ENCODE measurements around the gene COL1A2. TPM values are rescaled to one million over a fixed set of nuclear protein-coding genes. Genes with fewer than 3 reads are reported as not detected.

The COL1A2 gene
- total and polyA plus RNA-seq, 2 of the 4 experiments (the other 2 are of a cell fraction): 1,211 to 4,454 TPM

GRCh38 chr7:94367949-94368348 is 26.7 kb upstream of the COL1A2 start:
- peak overlapping the region; percentile 89 for H2BK120ac ChIP-seq (ENCODE audit: low read depth, low read length)
- peaks cover 4 to 13% of the 10 kb centered on the region in 2 experiments; a peak in 3 of 4 replicates for H3K79me1 ChIP-seq (ENCODE audit: low read depth in 1 of 2, low read length in 2 of 2)
- peak overlapping the region; percentile 77 for H3K4ac ChIP-seq (ENCODE audit: low read depth, low read length)
- H2AK5ac ChIP-seq (ENCODE audit: low read depth, low read length): 0 out of 2 replicates have a peak overlapping the region, but pooled peaks have one; percentile 10
- peak overlapping the region; percentile 46; the same call in 1 of the 2 replicates for H3K9ac ChIP-seq (ENCODE audit: low read depth, low read length)
- no TSS peak for BruUV-seq (replicated peaks)
- WGBS, 2 experiments (ENCODE audit: extremely low coverage in 2 of 2, insufficient read length in 1 of 2): no CpG with 5 or more reads among the region's 2 CpGs
- H2BK20ac ChIP-seq (ENCODE audit: low read depth, low read length): peak overlapping the region; percentile 93
- TF ChIP-seq USF2 (IDR thresholded peaks at IDR 0.05; ENCODE audit: low read depth, low read length): no peak
- TF ChIP-seq NFE2L2 (IDR thresholded peaks at IDR 0.05; ENCODE audit: low read depth, low read length): no peak
- TF ChIP-seq RAD21 (IDR thresholded peaks at IDR 0.05; ENCODE audit: low read length): no peak
- TF ChIP-seq MAZ (IDR thresholded peaks at IDR 0.05; ENCODE audit: borderline replicate concordance, low read depth, low read length): no peak
- TF ChIP-seq CEBPB (IDR thresholded peaks at IDR 0.05; ENCODE audit: low read depth, low read length): no peak
- TF ChIP-seq, protein P1, sequence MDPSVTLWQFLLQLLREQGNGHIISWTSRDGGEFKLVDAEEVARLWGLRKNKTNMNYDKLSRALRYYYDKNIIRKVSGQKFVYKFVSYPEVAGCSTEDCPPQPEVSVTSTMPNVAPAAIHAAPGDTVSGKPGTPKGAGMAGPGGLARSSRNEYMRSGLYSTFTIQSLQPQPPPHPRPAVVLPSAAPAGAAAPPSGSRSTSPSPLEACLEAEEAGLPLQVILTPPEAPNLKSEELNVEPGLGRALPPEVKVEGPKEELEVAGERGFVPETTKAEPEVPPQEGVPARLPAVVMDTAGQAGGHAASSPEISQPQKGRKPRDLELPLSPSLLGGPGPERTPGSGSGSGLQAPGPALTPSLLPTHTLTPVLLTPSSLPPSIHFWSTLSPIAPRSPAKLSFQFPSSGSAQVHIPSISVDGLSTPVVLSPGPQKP (IDR thresholded peaks at IDR 0.05; ENCODE audit: borderline replicate concordance, low read depth, low read length): no peak
- no peak for TF ChIP-seq MXI1 (IDR thresholded peaks at IDR 0.05; ENCODE audit: borderline replicate concordance, low read depth, low read length)
- TF ChIP-seq CHD1 (IDR thresholded peaks at IDR 0.05; ENCODE audit: low read depth, low read length): no peak
- no peak for TF ChIP-seq BHLHE40 (IDR thresholded peaks at IDR 0.05; ENCODE audit: low read depth, low read length)
- TF ChIP-seq POLR2A (IDR thresholded peaks at IDR 0.05; ENCODE audit: low read depth, low read length): no peak
- no peak for TF ChIP-seq FOS (IDR thresholded peaks at IDR 0.05; ENCODE audit: low read depth, low read length)
- H3K36me3 ChIP-seq (ENCODE audit: control insufficient read depth, insufficient read depth, low read length): no peaks in the 10 kb centered on the region
- peaks cover 4% of the 10 kb centered on the region for H3K9me1 ChIP-seq (ENCODE audit: insufficient read depth, low read length)
- peak overlapping the region; percentile 65; the same call in 1 of the 3 replicates for H2BK15ac ChIP-seq (ENCODE audit: low read depth, low read length)
- peak overlapping the region; percentile 51 to 86 for H4K8ac ChIP-seq (ENCODE audit: low read depth in 2 of 2, low read length in 2 of 2)
- peak overlapping the region; percentile 99 for H4K5ac ChIP-seq (ENCODE audit: low read depth, low read length)
- H2AK9ac ChIP-seq (replicated peaks; ENCODE audit: low read depth, low read length, poor library complexity): no peak overlapping the region
- H2AFZ ChIP-seq (replicated peaks; ENCODE audit: low read length, poor library complexity): no peak overlapping the region
- H3K18ac ChIP-seq (ENCODE audit: low read depth, low read length): peak overlapping the region; percentile 100
- peak; percentile 65 for DNase-seq
- ChIA-PET CTCF (interaction anchor here (0.6 to 3.3 kb wide), 7 partner anchors 13 to 1235 kb away, joined by 3 to 10 read pairs (median 5); no protein-coding TSS in a partner anchor), POLR2A (ENCODE audit: unreplicated experiment) (interaction anchor here (1.0 to 3.5 kb wide), 6 partner anchors 27 to 72 kb away, joined by 3 to 25 read pairs (median 5); partner anchors contain the start of gene COL1A2)
- dilution Hi-C loops (cut with HindIII; ENCODE audit: low sequenced_read_pairs, unreplicated experiment) (no loop called here), intact Hi-C loops (cut with micrococcal nuclease) (loop anchor here (1.0 to 2.0 kb wide), 2 partner anchors 15 to 26 kb away; partner anchors contain the start of gene COL1A2), in situ Hi-C loops (cut with MboI; ENCODE audit: low sequenced_read_pairs) (no loop called here)
- peak overlapping the region; percentile 76 for H3K56ac ChIP-seq (ENCODE audit: extremely low read depth, insufficient read depth, low read length)
- no peaks in the 10 kb centered on the region for H3K27me3 ChIP-seq (ENCODE audit: control insufficient read depth, insufficient read depth, low read length)
- peak overlapping the region; percentile 99 for H2BK5ac ChIP-seq (ENCODE audit: low read depth, low read length, poor library complexity, severe bottlenecking)
- H3K27ac ChIP-seq (ENCODE audit: insufficient read depth, low read length): peak overlapping the region; percentile 54
- H3K4me3 ChIP-seq (ENCODE audit: insufficient read depth, low read depth, low read length): peak overlapping the region; percentile 45; the same call in 1 of the 2 replicates
- H3K4me1 ChIP-seq (ENCODE audit: control insufficient read depth, insufficient read depth, low read length): peaks cover 12% of the 10 kb centered on the region
- peak overlapping the region; percentile 88 for H4K91ac ChIP-seq (ENCODE audit: insufficient read depth, low read depth, low read length)
- H3K9me3 ChIP-seq (ENCODE audit: control insufficient read depth, insufficient read depth, low read length): no peaks in the 10 kb centered on the region
- H4K20me1 ChIP-seq (ENCODE audit: insufficient read depth, low read length): no peaks in the 10 kb centered on the region
- peak overlapping the region; percentile 26 for H3K14ac ChIP-seq (replicated peaks; ENCODE audit: low read depth, low read length)
- peak overlapping the region; percentile 98; the same call in 1 of the 2 replicates for H3K4me2 ChIP-seq (ENCODE audit: low read depth, low read length)
- H3K23ac ChIP-seq (ENCODE audit: low read depth, low read length): peak overlapping the region; percentile 37; the same call in 1 of the 2 replicates
- ATAC-seq (ENCODE audit: low read depth): peak; percentile 59
